ENCODE results near the gene MARVELD1.

The MARVELD1 gene

GRCh38 chr10:97718178-97718577 lies 4.6 kb downstream of the MARVELD1 start:
- H3K4me1 ChIP-seq (ENCODE audit: insufficient read depth, insufficient read length) = peaks cover 3% of the 10 kb centered on the region
- TF ChIP-seq ZNF274 (IDR thresholded peaks at IDR 0.05; ENCODE audit: low read depth, low read length) (no peak), SUZ12 (IDR thresholded peaks at IDR 0.05; ENCODE audit: extremely low read depth, insufficient read depth, insufficient read length) (no peak), YY1 (IDR thresholded peaks at IDR 0.05; ENCODE audit: insufficient read depth, insufficient read length) (no peak)
- no peaks in the 10 kb centered on the region for H3K27me3 ChIP-seq (ENCODE audit: insufficient read depth, insufficient read length)
- H3K9ac ChIP-seq (ENCODE audit: insufficient read length, low read depth) = peak overlapping the region; percentile 36
- H3K36me3 ChIP-seq (ENCODE audit: insufficient read depth, insufficient read length, low read length) = peaks cover 25% of the 10 kb centered on the region
- DNase-seq (ENCODE audit: low read depth, low spot score) = no peak
- H3K9me3 ChIP-seq (ENCODE audit: insufficient read depth, low read length) = no peaks in the 10 kb centered on the region
- H3K4me3 ChIP-seq (ENCODE audit: insufficient read length, low read depth) = no peak overlapping the region

GRCh38 chr10:97718659-97719142 lies 5.2 kb downstream of the MARVELD1 start:
- Histone ChIP-seq H3K27me3 (ENCODE audit: insufficient read depth, insufficient read length) (no peaks in the 10 kb centered on the region), H3K4me1 (ENCODE audit: insufficient read depth, insufficient read length) (peaks cover 3% of the 10 kb centered on the region), H3K9me3 (ENCODE audit: insufficient read depth, low read length) (no peaks in the 10 kb centered on the region), H3K9ac (ENCODE audit: insufficient read length, low read depth) (no peak overlapping the region), H3K4me3 (ENCODE audit: insufficient read length, low read depth) (no peak overlapping the region), H3K36me3 (ENCODE audit: insufficient read depth, insufficient read length, low read length) (peaks cover 25% of the 10 kb centered on the region)
- no peak for TF ChIP-seq SUZ12 (IDR thresholded peaks at IDR 0.05; ENCODE audit: extremely low read depth, insufficient read depth, insufficient read length)
- TF ChIP-seq YY1 (IDR thresholded peaks at IDR 0.05; ENCODE audit: insufficient read depth, insufficient read length) = no peak
- no peak for TF ChIP-seq ZNF274 (IDR thresholded peaks at IDR 0.05; ENCODE audit: low read depth, low read length)
- no peak for DNase-seq (ENCODE audit: low read depth, low spot score)

- Histone ChIP-seq H3K36me3 (ENCODE audit: insufficient read depth, insufficient read length, low read length) (peaks cover 25% of the 10 kb centered on the region), H3K4me3 (ENCODE audit: insufficient read length, low read depth) (no peak overlapping the region), H3K4me1 (ENCODE audit: insufficient read depth, insufficient read length) (peaks cover 3% of the 10 kb centered on the region), H3K27me3 (ENCODE audit: insufficient read depth, insufficient read length) (no peaks in the 10 kb centered on the region), H3K9me3 (ENCODE audit: insufficient read depth, low read length) (no peaks in the 10 kb centered on the region), H3K9ac (ENCODE audit: insufficient read length, low read depth) (peak overlapping the region; percentile 42)
- TF ChIP-seq YY1 (IDR thresholded peaks at IDR 0.05; ENCODE audit: insufficient read depth, insufficient read length) (no peak), ZNF274 (IDR thresholded peaks at IDR 0.05; ENCODE audit: low read depth, low read length) (no peak), SUZ12 (IDR thresholded peaks at IDR 0.05; ENCODE audit: extremely low read depth, insufficient read depth, insufficient read length) (no peak)
- DNase-seq (ENCODE audit: low read depth, low spot score) = no peak
Observed at GRCh38 chr10:97719602-97720001, 6.1 kb downstream of the MARVELD1 start.

GRCh38 chr10:97721871-97722780 lies 8.6 kb downstream of the MARVELD1 start:
- Histone ChIP-seq H3K9ac (ENCODE audit: insufficient read length, low read depth) (no peak overlapping the region), H3K9me3 (ENCODE audit: insufficient read depth, low read length) (no peaks in the 10 kb centered on the region), H3K4me3 (ENCODE audit: insufficient read length, low read depth) (no peak overlapping the region), H3K4me1 (ENCODE audit: insufficient read depth, insufficient read length) (peaks cover 3% of the 10 kb centered on the region), H3K36me3 (ENCODE audit: insufficient read depth, insufficient read length, low read length) (peaks cover 13% of the 10 kb centered on the region), H3K27me3 (ENCODE audit: insufficient read depth, insufficient read length) (no peaks in the 10 kb centered on the region)
- no peak for TF ChIP-seq ZNF274 (IDR thresholded peaks at IDR 0.05; ENCODE audit: low read depth, low read length)
- TF ChIP-seq YY1 (IDR thresholded peaks at IDR 0.05; ENCODE audit: insufficient read depth, insufficient read length) = no peak
- no peak for TF ChIP-seq SUZ12 (IDR thresholded peaks at IDR 0.05; ENCODE audit: extremely low read depth, insufficient read depth, insufficient read length)
- no peak for DNase-seq (ENCODE audit: low read depth, low spot score)

- H3K4me3 ChIP-seq (ENCODE audit: insufficient read length, low read depth) = no peak overlapping the region
- H3K4me1 ChIP-seq (ENCODE audit: insufficient read depth, insufficient read length) = peaks cover 3% of the 10 kb centered on the region
- H3K9ac ChIP-seq (ENCODE audit: insufficient read length, low read depth) = no peak overlapping the region
- H3K36me3 ChIP-seq (ENCODE audit: insufficient read depth, insufficient read length, low read length) = peaks cover 4% of the 10 kb centered on the region
- TF ChIP-seq ZNF274 (IDR thresholded peaks at IDR 0.05; ENCODE audit: low read depth, low read length) (no peak), YY1 (IDR thresholded peaks at IDR 0.05; ENCODE audit: insufficient read depth, insufficient read length) (no peak), SUZ12 (IDR thresholded peaks at IDR 0.05; ENCODE audit: extremely low read depth, insufficient read depth, insufficient read length) (no peak)
- DNase-seq (ENCODE audit: low read depth, low spot score) = no peak
- H3K27me3 ChIP-seq (ENCODE audit: insufficient read depth, insufficient read length) = no peaks in the 10 kb centered on the region
- no peaks in the 10 kb centered on the region for H3K9me3 ChIP-seq (ENCODE audit: insufficient read depth, low read length)
Observed at GRCh38 chr10:97723001-97723400, 9.5 kb downstream of the MARVELD1 start.

GRCh38 chr10:97724341-97724941 lies 10.9 kb downstream of the MARVELD1 start:
- H3K9ac ChIP-seq (ENCODE audit: insufficient read length, low read depth) = no peak overlapping the region
- H3K36me3 ChIP-seq (ENCODE audit: insufficient read depth, insufficient read length, low read length) = no peaks in the 10 kb centered on the region
- no peak overlapping the region for H3K4me3 ChIP-seq (ENCODE audit: insufficient read length, low read depth)
- no peak for DNase-seq (ENCODE audit: low read depth, low spot score)
- H3K27me3 ChIP-seq (ENCODE audit: insufficient read depth, insufficient read length) = no peaks in the 10 kb centered on the region
- TF ChIP-seq YY1 (IDR thresholded peaks at IDR 0.05; ENCODE audit: insufficient read depth, insufficient read length) = no peak
- TF ChIP-seq SUZ12 (IDR thresholded peaks at IDR 0.05; ENCODE audit: extremely low read depth, insufficient read depth, insufficient read length) = no peak
- TF ChIP-seq ZNF274 (IDR thresholded peaks at IDR 0.05; ENCODE audit: low read depth, low read length) = no peak
- H3K4me1 ChIP-seq (ENCODE audit: insufficient read depth, insufficient read length) = no peaks in the 10 kb centered on the region
- no peaks in the 10 kb centered on the region for H3K9me3 ChIP-seq (ENCODE audit: insufficient read depth, low read length)

GRCh38 chr10:97726636-97727178 lies 13.2 kb downstream of the MARVELD1 start:
- DNase-seq (ENCODE audit: low read depth, low spot score) = no peak
- H3K36me3 ChIP-seq (ENCODE audit: insufficient read depth, insufficient read length, low read length) = no peaks in the 10 kb centered on the region
- H3K27me3 ChIP-seq (ENCODE audit: insufficient read depth, insufficient read length) = no peaks in the 10 kb centered on the region
- no peak overlapping the region for H3K9ac ChIP-seq (ENCODE audit: insufficient read length, low read depth)
- H3K9me3 ChIP-seq (ENCODE audit: insufficient read depth, low read length) = no peaks in the 10 kb centered on the region
- no peak overlapping the region for H3K4me3 ChIP-seq (ENCODE audit: insufficient read length, low read depth)
- TF ChIP-seq SUZ12 (IDR thresholded peaks at IDR 0.05; ENCODE audit: extremely low read depth, insufficient read depth, insufficient read length) (no peak), ZNF274 (IDR thresholded peaks at IDR 0.05; ENCODE audit: low read depth, low read length) (no peak), YY1 (IDR thresholded peaks at IDR 0.05; ENCODE audit: insufficient read depth, insufficient read length) (no peak)
- no peaks in the 10 kb centered on the region for H3K4me1 ChIP-seq (ENCODE audit: insufficient read depth, insufficient read length)
